Choroid plexus epithelial cell (primary cell): ENCODE measurements around the gene IKZF4.
A peak's percentile ranks its signal among the peaks of the same experiment; 100 is the strongest.
"Not testable (repeated sequence)": the region's sequence is repeated elsewhere in the genome, so short reads cannot be mapped to it uniquely, and the experiment has no call there.

ENCODE experiments used
- DNase-seq: peaks from one replicate; pipeline ENCODE4 v3.0.0-alpha.2; 2010; ENCODE audit warnings: low read depth
- H3K4me3 ChIP-seq: 2 replicates; pipeline ENCODE4 v1.5.1; 2011; ENCODE audit warnings: low read depth, mild to moderate bottlenecking, control low read depth, low read length, moderate library complexity
- CTCF ChIP-seq: conservative IDR thresholded peaks from 2 replicates; pipeline ENCODE4 v1.5.1; 2011; ENCODE audit warnings: low read depth, mild to moderate bottlenecking, control low read depth, inconsistent platforms, low read length, moderate library complexity

IKZF4 gene

DNA sequence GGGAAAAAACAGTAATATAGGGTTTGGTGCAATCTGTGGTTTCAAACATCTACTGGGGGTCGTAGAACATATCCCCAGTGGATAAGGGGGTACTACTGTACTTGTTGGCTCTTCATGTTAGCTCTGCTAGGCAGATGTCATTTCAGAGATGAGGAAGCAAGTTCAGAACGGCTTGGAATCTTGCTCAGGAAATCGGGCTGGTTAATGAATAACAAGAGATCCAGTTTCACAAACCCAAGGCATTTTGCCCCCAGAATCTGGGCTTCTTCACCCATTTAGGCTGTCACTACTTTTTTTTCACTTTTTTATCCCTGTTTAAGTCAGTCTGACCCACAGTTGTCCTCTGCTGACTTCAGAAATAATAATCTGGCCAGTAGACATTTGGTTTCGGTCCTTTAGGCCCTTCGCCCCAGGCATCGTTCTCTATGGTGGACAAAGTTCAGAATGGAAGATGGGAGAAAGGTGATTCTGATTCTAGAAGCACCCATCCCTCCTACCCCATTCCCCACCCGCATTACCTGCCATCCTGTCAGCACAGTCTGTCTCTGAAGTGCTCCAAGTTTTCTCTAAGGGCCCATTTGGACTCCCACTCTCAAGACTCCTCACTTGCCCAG lies 19.2 kb upstream of the IKZF4 start:
- TF ChIP-seq CTCF: no peak
- no peak for DNase-seq
- no peak overlapping the region for H3K4me3 ChIP-seq

DNA sequence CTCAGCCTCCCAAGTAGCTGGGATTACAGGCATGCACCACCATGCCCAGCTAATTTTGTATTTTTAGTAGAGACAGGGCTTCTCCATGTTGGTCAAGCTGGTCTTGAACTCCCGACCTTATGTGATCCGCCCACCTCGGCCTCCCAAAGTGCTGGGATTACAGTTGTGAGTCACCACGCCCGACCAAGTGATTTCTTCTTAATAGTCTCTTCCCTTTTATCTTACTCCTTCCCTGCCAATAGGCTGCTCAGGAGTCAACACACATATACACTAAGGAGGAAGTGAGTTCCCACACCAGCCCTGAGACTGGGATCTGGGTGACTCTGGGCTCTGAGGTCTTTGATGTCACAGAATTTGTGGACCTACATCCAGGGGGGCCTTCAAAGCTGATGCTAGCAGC lies 17.5 kb upstream of the IKZF4 start:
- DNase-seq, H3K4me3 ChIP-seq: not testable (repeated sequence)

- no peak for DNase-seq
- H3K4me3 ChIP-seq: no peak overlapping the region
- no peak for TF ChIP-seq CTCF
Measured at GRCh38 chr12:56004211-56004610, 16.6 kb upstream of the IKZF4 start.

DNA sequence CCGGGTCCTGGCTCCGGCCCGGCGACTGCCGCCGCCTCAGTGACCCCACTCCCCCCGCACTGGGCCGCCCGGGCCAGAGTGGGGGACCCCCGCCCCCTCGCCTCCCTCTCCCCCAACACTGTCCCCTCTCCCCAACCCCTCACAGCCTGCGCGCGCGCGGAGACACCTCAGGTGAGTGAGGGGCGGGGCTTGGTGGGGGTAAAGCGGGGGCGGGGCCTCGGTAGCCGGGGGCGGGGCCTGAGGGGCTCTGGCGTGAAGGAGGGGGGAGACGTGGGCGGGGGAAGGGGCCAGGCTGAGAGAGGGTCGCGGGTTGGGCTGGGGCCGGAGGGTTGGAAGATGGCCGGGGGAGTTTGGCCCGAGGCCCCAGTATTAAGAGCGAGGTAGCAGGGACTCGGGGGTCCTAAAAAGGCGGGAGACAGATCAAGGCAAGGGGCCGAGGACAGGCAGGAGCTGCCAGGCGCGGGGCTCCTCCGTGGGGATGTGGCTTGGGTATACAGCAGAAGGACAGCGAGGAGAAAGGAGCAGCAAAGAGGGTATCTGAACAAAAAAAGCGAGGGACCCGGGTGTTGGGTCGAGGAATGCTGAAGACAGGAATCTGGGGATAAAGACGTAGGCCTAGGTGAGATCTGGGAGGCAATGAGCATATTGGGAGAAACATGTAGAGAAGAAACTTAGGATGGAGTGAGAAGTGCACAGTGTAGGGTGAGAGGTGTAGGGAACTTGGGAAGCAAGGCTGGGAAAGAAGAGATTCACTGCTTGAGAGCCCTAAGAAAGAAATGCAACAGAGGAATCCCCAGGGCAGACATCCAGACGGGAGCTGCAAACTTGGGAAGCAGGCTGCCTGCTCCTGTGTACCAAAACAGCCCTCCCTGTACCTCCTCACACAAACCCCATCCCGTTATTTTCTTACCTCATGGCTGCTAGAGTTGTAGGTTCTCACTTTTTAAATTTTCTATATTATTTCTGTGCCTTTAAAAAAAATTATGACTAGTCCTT lies 13.0 kb upstream of the IKZF4 start:
- H3K4me3 ChIP-seq: peak overlapping the region; percentile 68
- peak; percentile 15 for DNase-seq
- no peak for TF ChIP-seq CTCF

GRCh38 chr12:56010111-56010570 lies 10.7 kb upstream of the IKZF4 start:
- TF ChIP-seq CTCF: no peak
- DNase-seq: no peak

DNA sequence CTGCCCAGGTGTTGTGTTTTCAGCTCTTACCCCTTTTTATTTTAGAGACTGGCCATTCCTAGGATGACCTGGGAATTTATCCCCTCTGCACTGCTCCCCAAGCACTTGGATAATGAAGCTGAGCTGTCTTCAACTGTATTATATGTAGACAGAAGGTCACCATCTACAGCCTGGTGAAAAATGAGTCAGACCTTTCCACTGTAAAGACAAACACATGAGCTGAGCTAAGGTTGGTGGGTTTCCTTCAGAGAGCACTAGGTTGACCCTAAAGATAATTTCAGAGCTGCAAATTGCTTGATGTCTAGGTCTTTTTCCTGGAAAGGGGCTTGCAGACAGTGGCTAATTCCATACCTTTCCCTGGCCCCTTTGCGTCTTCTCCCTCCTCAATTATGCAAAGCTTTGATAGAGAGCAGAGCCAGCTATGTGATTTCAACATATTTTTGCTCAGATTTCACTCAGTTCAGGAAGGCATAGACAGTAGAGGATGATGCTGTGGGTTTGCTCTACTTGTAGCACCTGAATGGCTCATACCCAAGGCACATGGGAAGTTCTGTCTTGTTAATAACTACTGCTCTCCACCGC lies 9.2 kb upstream of the IKZF4 start:
- H3K4me3 ChIP-seq: no peak overlapping the region
- no peak for TF ChIP-seq CTCF
- DNase-seq: peak; percentile 58

More at GRCh38 chr12:56010111-56010570, 10.7 kb upstream of the IKZF4 start:
- no peak overlapping the region for H3K4me3 ChIP-seq

DNA sequence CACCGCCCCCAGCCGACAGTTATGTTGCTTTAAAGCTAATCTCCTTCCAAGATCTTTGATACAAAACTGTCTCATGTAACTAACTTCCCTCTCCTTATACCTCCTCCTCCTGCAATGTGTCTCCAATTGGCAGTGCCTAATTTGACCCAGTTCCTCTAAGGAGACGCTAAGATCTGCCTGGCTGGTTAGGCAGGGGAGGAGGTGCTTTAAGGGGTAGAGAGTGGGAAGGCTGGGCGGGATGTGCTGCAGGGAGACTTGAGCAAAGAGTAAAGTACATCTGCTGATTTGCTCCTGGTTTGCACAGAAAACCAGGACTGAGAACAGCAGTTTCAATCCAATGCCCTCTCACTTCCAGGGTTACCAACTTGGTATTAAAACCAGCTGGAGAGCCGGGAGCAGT lies 7.4 kb upstream of the IKZF4 start:
- TF ChIP-seq CTCF: no peak
- H3K4me3 ChIP-seq: no peak overlapping the region
- no peak for DNase-seq
